VCaP (cell line): ENCODE results near the gene ZBTB5.
"Not testable (repeated sequence)": the region's sequence is repeated elsewhere in the genome, so short reads cannot be mapped to it uniquely, and the experiment has no call there.

ENCODE experiments used
- H3K27ac ChIP-seq: fragments of 450-650 bp; 2 replicates; pipeline ENCODE4 v1.5.1; 2017
- CTCF ChIP-seq: fragments of 450-650 bp; conservative IDR thresholded peaks from 2 replicates; pipeline ENCODE4 v1.5.1; 2017; ENCODE audit warnings: mild to moderate bottlenecking, moderate library complexity

Gene ZBTB5

GRCh38 chr9:37406603-37407401 is 58.4 kb downstream of the ZBTB5 start:
- peak overlapping the region; percentile 22 for H3K27ac ChIP-seq
- no peak for TF ChIP-seq CTCF

GRCh38 chr9:37405764-37406380 is 59.4 kb downstream of the ZBTB5 start:
- peak overlapping the region; percentile 22; the same call in 1 of the 2 replicates for H3K27ac ChIP-seq

DNA sequence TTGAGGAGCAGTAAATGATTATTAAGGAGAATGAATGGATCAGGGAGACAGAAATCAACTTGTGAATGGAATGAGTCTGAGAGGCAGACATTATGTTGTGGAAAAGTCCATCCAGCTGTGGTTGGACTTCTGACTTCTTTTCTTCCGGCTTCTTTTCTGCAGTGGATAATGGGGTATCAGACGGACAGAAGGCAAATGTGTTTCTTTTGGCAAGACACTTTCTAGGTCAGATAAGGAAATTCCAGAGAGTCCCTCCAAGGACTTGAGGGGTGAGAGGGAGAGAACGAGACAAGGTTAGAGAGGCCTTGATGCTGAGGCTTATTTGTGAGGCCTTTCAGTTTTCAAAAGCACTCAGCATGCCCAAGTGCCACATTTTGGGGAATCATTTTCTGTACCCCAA is 59.9 kb downstream of the ZBTB5 start:
- H3K27ac ChIP-seq, result no peak overlapping the region
- TF ChIP-seq CTCF, result no peak

More at GRCh38 chr9:37405764-37406380, 59.4 kb downstream of the ZBTB5 start:
- no peak for TF ChIP-seq CTCF

DNA sequence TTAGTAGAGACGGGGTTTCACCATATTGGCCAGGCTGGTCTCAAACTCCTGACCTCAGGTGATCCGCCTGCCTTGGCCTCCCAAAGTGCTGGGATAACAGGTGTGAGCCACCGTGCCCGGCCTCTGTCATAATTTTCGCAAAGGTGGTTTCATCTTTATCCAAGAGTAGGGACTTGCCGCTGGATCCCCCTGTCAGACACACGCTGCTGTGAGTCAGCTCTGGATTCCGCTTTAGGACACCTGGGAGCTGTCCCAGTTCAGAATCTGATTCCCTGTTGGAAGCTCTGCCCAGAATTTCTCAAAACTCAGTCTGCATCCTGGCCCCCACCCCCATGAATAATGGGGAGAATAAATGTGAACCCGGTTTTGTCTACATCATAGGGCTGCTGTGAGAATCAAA is 60.7 kb downstream of the ZBTB5 start:
- TF ChIP-seq CTCF, result no peak
- H3K27ac ChIP-seq, result peak overlapping the region; percentile 36

DNA sequence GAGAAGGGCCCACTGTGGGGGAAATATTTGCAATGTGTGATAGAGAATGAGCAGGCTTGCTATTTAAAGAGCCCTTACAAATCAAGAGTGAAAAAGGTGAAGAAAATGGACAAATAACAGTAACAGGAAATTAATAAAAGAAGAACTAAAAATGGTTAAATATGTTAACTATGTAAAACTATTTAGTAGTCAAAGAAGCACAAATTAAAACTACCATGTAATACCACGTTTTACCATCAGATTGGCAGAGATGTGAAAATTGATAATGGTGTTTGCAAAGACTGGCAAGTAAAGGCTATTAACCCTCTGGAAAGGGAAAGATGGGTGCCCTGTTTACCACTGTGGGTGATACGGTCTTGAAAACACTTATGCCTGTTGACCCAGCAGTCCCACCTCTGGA is 65.9 kb downstream of the ZBTB5 start:
- H3K27ac ChIP-seq, result no peak overlapping the region
- TF ChIP-seq CTCF, result no peak

DNA sequence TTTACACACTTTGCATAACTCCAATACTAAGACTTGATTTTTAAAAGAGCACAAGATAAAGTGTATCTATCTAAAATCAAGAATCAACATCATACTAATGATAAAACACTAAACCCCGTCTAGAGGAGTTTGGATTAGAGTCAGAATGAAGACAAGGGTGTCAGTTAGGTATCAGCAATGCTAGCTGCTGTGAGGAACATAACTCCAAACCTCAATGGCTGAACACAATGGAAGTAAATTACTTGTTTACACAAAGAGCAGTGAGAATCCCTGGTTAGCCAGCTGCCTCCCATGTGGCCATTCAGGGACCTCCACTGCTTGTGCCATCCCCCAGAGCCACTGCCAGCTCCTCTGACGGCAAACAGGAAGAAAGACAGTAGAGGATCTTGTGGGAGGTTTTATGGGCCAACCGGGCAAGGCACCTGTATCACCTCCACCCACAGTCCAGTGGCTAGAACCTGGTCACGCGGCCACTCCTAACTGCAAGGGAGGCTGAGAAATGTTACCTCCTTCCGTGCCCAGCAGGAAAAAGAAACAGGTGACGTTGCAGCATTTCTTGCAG is 66.7 kb downstream of the ZBTB5 start:
- no peak overlapping the region for H3K27ac ChIP-seq
- no peak for TF ChIP-seq CTCF

DNA sequence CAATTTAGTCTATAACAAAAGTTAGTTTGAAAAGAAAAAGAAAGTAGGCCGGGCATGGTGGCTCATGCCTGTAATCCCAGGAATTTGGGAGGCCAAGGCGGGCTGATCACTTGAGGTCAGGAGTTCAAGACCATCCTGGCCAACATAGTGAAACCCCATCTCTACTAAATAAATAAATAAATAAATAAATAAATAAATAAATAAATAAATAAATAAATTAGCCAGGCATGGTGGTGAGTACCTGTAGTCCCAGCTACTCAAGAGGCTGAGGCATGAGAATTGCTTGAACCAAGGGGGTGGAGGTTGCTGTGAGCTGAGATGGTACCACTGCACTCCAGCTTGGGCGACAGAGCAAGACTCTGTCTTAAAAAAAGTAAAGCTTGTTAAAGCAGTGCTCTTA is 67.3 kb downstream of the ZBTB5 start:
- not testable (repeated sequence) for H3K27ac ChIP-seq

DNA sequence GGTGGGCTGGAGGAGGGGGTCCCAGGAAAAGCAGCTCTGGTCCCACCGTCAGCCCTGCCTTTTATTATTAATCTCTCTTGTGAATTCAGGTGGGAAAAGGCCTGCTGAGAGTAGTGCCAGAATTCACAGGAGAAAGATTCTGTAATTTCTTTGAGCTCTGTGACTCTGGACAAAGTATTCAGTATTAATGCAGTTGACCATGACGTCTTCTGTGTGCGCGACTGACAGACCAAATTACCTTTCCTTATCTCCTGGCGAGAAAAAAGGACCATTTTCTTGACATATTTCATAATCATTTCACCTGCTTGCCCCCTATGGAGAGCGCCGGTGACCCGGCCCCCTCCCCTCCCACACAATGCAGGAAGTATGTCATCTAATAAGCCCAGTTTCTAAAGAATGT is 69.6 kb downstream of the ZBTB5 start:
- TF ChIP-seq CTCF, result no peak
- H3K27ac ChIP-seq, result no peak overlapping the region
